ENCODE measurements around the gene SIL1. TPM values are rescaled to one million over a fixed set of nuclear protein-coding genes. Genes with fewer than 3 reads are reported as not detected.

The SIL1 gene
- total and polyA plus RNA-seq, 2 of the 8 experiments (the other 6 are each of a cell fraction or from before 2014, with no cell fraction given), result 8.3 to 12.8 TPM

- POLR2A ChIA-PET (ENCODE audit: partially characterized antibody), result interaction anchor here (0.6 to 0.8 kb wide), 2 partner anchors 8 to 460 kb away, joined by 3 read pairs; no protein-coding TSS in a partner anchor
- Histone ChIP-seq H3K36me3 (ENCODE audit: control insufficient read depth in 2 of 4, insufficient read depth in 4 of 4, low read length in 3 of 4) (no peaks in the 10 kb centered on the region), H2BK15ac (ENCODE audit: low read length) (no peak overlapping the region), H4K91ac (replicated peaks; ENCODE audit: insufficient read length, low read length) (no peak overlapping the region), H4K5ac (ENCODE audit: insufficient read length, low read depth, low read length) (no peak overlapping the region), H3K9me3 (ENCODE audit: insufficient read depth in 2 of 2, low read depth in 1 of 2, low read length in 1 of 2) (no peaks in the 10 kb centered on the region), H2BK5ac (ENCODE audit: low read depth, low read length) (no peak overlapping the region), H3K79me1 (ENCODE audit: low read depth, low read length) (no peaks in the 10 kb centered on the region), H4K8ac (ENCODE audit: extremely low read depth, insufficient read depth, low read length) (no peak overlapping the region), H3K18ac (ENCODE audit: extremely low read depth, low read length) (no peak overlapping the region; the same call in 1 of the 2 replicates), H3K56ac (replicated peaks; ENCODE audit: insufficient read length, low read depth, low read length) (no peak overlapping the region), H3K23ac (ENCODE audit: insufficient read length) (no peak overlapping the region), H2BK12ac (ENCODE audit: low read depth, low read length) (no peak overlapping the region), H3K4ac (replicated peaks; ENCODE audit: insufficient read length, low read depth, low read length) (no peak overlapping the region), H2AK5ac (ENCODE audit: low read depth, low read length) (no peak overlapping the region), H3K27ac (ENCODE audit: low read depth, low read length) (no peak overlapping the region), H3K14ac (ENCODE audit: insufficient read length) (no peak overlapping the region), H3K4me1 (replicated peaks in 1 of 4; ENCODE audit: control insufficient read depth in 3 of 4, insufficient read depth in 4 of 4, low read length in 3 of 4) (peaks cover 0 to 15% (median 10%) of the 10 kb centered on the region in 4 experiments), H2BK120ac (replicated peaks; ENCODE audit: low read depth, low read length) (no peak overlapping the region), H3K23me2 (ENCODE audit: low read depth, low read length) (no peaks in the 10 kb centered on the region), H3K27me3 (replicated peaks in 1 of 4; ENCODE audit: control insufficient read depth in 3 of 4, extremely low read depth in 1 of 4, insufficient read depth in 3 of 4, low read length in 3 of 4) (no peaks in the 10 kb centered on the region), H3K9ac (replicated peaks in 1 of 4; ENCODE audit: extremely low read depth in 1 of 4, low read depth in 3 of 4, low read length in 3 of 4) (no peak overlapping the region), H3K4me2 (ENCODE audit: insufficient read depth in 1 of 2, low read depth in 2 of 2, low read length in 2 of 2) (no peak overlapping the region), H3K4me3 (ENCODE audit: extremely low read depth in 1 of 4, insufficient read depth in 2 of 4, low read depth in 3 of 4, low read length in 4 of 4) (no peak overlapping the region), H4K20me1 (replicated peaks in 1 of 2; ENCODE audit: control insufficient read depth in 1 of 2, insufficient read depth in 2 of 2, low read length in 2 of 2) (no peaks in the 10 kb centered on the region), H2AFZ (ENCODE audit: low read length) (no peak overlapping the region), H3K79me2 (ENCODE audit: control insufficient read depth in 1 of 2, insufficient read depth in 2 of 2, low read length in 2 of 2) (no peaks in the 10 kb centered on the region), H2BK20ac (ENCODE audit: low read length) (no peak overlapping the region)
- no peak for TF ChIP-seq CHD1 (IDR thresholded peaks at IDR 0.05; ENCODE audit: low read depth, low read length)
- no peak for TF ChIP-seq RNF2 (IDR thresholded peaks at IDR 0.05; ENCODE audit: borderline replicate concordance, low read depth, low read length, missing control alignments, poor library complexity, severe bottlenecking)
- no peak for TF ChIP-seq CREB1 (IDR thresholded peaks at IDR 0.05)
- TF ChIP-seq SP2 (IDR thresholded peaks at IDR 0.05; ENCODE audit: low read length), result no peak
- no peak for TF ChIP-seq RBBP5 (IDR thresholded peaks at IDR 0.05; ENCODE audit: borderline replicate concordance, low read depth, low read length)
- DNase-seq (ENCODE audit: low read depth in 1 of 2, low spot score in 2 of 2) (no peak), FAIRE-seq (no peak)
- CTCF ChIA-PET (ENCODE audit: partially characterized antibody), result interaction anchor here (0.6 to 4.8 kb wide), 3 partner anchors 14 to 60 kb away, joined by 4 to 39 read pairs (median 4); no protein-coding TSS in a partner anchor
- WGBS, 2 experiments (ENCODE audit: extremely low coverage in 1 of 2, insufficient coverage in 1 of 2, insufficient read length in 1 of 2, insufficient replicate concordance in 2 of 2, low coverage in 1 of 2, low lambda C conversion rate in 2 of 2, missing lambda C conversion rate in 1 of 2), result 94% methylated on average over 1 of the region's 1 CpG; no CpG with 5 or more reads in 1 of the 2 experiments
These were observed 236.4 kb downstream of the SIL1 start for GRCh38 chr5:138961729-138962128.
